GM13977 (cell line): ENCODE measurements around the gene UBR4.
"Not testable (repeated sequence)": the region's sequence is repeated elsewhere in the genome, so short reads cannot be mapped to it uniquely, and the experiment has no call there.

ENCODE experiments used
- DNase-seq: peaks from one replicate; pipeline ENCODE4 v3.0.0; 2012; ENCODE audit warnings: low spot score
- in situ Hi-C: fragments of 300-500 bp; cut with MboI; formaldehyde crosslinking; loops from one replicate; pipeline ENCODE4 v1.12.0; 2022; ENCODE audit warnings: low sequenced_read_pairs, low pct_unique_long_range_greater_than_20kb, mixed read lengths, inconsistent platforms; ENCODE audit not compliant: unreplicated experiment
- TF ChIP-seq, protein P1 (sequence below): IDR thresholded peaks from 2 replicates; pipeline ENCODE4 v1.5.1; 2012; ENCODE audit warnings: mild to moderate bottlenecking, control low read depth; ENCODE audit not compliant: insufficient read depth; ENCODE audit errors: extremely low read depth, missing control alignments

The UBR4 gene

DNA sequence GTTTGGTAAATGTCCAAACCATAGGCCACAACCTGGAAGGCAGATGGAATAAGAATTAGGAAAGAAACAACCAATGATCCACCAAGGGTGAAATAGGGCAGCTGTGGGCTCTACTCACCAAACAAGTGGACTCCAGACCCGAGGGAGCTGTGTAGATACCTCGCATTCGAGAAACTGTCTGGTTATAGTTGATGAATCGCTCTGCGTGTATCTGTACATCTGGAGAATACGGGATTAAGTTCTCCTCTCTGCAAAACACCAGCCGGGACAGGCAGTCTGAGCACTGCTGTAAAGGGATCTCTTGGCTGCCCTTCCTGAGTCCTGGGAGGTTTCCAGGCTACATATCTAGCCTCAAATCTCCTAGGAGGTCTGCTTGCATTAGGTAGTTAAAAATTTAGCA, 9.4 kb upstream of the UBR4 start:
- TF ChIP-seq, protein P1, sequence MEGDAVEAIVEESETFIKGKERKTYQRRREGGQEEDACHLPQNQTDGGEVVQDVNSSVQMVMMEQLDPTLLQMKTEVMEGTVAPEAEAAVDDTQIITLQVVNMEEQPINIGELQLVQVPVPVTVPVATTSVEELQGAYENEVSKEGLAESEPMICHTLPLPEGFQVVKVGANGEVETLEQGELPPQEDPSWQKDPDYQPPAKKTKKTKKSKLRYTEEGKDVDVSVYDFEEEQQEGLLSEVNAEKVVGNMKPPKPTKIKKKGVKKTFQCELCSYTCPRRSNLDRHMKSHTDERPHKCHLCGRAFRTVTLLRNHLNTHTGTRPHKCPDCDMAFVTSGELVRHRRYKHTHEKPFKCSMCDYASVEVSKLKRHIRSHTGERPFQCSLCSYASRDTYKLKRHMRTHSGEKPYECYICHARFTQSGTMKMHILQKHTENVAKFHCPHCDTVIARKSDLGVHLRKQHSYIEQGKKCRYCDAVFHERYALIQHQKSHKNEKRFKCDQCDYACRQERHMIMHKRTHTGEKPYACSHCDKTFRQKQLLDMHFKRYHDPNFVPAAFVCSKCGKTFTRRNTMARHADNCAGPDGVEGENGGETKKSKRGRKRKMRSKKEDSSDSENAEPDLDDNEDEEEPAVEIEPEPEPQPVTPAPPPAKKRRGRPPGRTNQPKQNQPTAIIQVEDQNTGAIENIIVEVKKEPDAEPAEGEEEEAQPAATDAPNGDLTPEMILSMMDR = no peak
- no peak for DNase-seq
- in situ Hi-C loops = no loop called here

DNA sequence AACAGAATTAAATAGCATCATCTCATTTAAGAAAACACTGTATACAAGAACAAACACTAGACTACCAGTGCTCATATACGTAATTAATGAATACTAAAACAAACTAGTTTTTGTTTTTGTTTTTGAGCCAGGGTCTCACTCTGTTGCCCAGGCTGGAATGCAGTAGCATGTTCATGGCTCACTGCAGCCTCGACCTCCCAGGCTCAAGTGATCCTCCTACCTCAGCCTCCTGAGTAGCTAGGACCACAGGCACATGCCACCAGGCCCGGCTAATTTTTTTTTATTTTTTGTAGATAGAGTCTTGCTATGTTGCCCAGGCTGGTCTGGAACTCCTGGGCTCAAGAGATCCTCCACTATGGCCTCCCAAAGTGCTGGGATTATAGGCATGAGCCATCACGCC, 6.5 kb upstream of the UBR4 start:
- DNase-seq, in situ Hi-C loops: not testable (repeated sequence)

DNA sequence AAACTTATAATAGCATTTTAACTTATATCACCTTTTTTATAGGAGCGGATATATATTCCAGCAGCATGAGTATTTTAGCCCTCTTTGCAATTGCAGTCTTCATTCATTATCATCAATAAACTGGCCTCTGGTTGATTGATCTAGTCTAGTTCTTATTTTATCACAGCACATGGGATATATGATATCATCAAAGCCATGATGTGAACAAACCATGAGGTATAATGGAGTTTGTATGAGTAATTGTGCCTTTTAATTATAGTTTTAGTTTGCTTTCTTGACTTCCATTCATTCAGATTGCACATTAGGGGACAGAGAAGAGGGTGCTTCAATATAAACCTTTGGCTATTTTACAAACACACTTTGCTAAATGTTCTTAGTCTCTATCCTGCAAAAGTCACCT, 3.5 kb upstream of the UBR4 start:
- TF ChIP-seq, protein P1 = no peak
- no peak for DNase-seq
- in situ Hi-C loops = no loop called here

DNA sequence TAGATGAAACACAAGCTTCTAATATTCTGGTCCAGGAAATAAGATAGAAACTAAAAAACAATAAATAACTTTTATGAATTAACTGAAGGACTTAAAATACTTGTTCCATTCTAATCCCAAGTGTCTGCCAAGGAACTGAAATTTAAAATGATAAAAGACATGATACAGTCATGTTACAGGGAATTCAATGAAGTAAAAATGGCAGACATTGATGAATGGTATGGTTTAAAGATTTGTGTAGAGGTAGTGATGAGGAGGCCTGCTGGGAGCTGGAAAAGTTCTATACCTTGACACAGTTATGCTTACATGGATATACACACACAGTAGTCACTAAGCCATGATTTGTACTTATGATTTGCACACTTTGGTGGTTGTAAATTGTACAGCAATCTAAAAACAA, 2.1 kb upstream of the UBR4 start:
- TF ChIP-seq, protein P1 = no peak
- DNase-seq = no peak
- in situ Hi-C loops = no loop called here

DNA sequence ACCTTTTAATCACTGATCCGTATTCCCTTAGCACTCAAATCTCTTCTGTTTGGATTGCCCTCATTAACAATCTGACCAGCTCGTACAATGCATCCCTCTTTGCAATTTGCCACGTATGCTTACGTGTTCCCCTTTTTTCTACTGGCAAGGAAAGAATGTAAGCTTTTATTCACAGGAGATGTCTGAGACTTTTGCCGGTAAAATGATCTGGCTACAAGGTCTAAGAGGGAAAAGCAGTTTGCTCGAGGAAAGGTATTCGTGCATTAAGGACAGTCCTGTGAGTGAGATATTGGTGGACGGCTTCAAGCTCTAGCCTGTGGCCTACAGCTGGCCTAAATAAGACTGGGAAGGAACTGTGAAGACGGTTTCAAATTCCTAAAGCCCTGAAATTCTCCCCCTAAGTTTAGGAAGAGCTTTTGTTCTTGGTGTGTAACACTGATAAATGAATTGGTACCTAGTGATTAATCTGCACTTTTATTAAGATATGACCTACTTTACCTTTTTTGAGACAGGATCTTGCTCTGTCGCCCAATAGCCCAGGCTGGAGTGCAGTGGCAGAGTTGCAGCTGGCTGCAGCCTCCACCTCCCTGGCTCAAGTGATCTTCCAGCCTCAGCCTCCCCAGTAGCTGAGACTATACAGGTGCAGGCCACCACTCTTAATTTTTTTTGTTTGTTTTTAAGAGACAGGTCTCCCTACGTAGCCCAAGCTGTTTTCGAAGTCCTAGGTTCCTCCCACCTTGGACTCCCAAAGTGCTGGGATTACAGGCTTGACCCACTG, 895 bp upstream of the UBR4 start:
- TF ChIP-seq, protein P1 = no peak
- DNase-seq = no peak
- in situ Hi-C loops = no loop called here

DNA sequence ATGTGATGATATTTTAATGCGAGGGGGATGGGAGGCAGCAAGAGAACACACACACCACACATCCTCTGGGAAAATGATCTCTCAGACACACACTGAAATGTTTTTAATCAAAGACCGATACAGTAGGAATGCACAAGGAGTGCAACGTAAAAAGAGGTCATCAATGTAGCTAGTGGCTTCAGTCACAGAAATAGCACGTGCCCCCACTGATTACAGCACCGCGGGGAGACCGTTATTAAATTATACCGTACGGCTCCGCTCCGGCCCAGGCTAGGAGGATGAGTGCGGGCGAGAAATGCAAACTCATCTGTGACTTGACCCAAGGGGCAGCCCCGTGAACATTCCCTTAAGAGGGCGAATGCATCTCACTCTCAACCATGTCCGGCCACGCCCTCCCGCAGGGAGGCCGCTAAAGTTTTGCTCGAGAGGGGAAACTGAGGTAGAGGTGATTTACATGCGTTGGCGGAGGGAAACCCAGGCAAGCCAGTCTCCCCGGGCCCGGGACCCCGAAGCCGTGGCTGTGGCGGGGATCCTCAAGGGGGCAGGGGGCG, 552 bp downstream of the UBR4 start:
- in situ Hi-C loops = no loop called here
- TF ChIP-seq, protein P1 = no peak
- DNase-seq = peak; percentile 67

DNA sequence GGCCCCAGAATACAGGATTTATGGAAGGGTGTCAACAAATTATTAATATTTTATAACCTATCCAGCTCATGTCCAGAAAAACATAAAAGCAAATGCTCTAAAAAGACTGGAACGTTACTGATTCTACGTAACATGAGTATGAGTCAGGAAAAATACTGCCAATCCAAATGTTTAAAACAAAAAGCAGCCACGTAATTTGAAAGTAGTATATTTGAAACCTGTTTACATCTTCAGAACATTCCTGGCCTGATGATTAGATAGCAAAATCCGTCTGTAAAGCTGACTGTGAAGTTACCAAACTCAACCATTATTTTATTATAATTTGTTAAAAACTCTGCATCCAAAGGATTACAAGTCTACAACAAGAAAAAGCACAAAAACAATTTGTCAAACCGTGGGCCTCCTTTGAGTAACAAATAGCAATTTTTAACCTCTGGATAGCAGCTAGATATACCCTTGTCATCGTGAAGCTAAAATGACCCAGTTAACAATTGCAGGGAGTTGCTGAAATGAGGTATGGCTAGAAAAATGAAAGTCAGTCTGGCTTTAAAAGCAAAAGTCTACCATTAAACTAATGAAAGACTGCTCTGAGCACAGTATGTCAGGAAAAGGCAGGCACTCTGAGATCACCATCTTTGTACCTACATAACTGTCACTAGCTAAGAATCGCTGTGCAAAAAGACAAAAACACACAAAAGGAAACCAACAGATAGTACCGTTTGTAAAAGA, 1.2 kb downstream of the UBR4 start:
- no peak for DNase-seq
- in situ Hi-C loops = no loop called here
- TF ChIP-seq, protein P1 = no peak
